ENCODE data around the gene TASL.
"Not testable (repeated sequence)": the region's sequence is repeated elsewhere in the genome, so short reads cannot be mapped to it uniquely, and the experiment has no call there.

TASL gene

DNA sequence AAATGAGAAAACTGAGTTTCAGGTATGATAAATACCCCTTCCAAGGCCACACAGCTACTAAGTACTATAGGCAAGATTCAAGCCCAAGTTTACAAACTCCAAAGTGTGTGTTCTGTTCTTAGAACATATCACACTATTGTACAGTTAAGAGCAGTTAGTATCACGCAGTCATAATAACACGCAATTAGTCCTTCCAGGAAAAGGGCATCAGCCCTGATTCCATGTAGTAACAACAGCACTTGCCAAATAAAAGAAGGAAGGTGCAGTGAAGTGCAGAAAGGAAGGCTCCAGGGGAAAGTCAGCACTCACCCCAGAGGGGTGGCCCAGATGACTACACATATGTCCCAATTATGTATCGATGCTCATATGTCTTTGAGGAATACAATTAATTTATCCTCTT is 4.4 kb downstream of the TASL start:
- DNase-seq, result no peak

DNA sequence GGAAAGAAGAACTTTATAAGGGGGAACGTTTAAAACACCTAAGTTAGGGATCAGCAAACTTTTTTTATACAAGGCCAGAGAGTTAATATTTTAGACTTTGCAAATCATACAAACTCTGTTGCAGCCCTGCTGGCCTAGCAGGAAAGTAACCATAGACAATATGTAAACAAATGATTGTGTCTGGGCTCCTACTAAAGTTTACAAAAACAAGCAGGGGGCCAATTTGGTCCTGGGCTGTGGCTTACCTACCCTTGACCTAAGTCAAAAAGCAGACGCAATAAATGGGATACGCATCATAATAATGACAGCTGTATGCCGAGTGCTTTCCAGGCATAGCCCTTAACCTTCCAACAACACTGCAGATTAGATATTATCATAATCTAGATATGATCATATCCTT is 4.9 kb downstream of the TASL start:
- DNase-seq, result no peak

DNA sequence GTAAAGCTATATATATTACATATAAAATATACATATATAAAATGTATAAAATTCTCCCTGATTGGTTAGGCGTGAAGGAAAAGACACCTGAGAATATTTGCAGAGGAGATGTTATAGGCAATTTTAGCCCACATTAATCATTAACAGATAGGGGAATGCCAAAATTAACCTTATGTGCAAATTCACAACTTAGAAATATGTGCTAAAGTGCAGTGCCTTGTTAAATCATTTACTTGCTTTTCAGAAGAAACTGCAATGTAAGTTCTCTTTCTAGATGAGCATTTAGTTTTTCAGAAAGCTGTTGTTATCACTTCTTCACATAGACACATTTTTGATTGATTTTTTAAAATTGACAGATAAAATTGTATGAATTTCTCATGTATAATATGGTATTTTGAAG is 5.6 kb downstream of the TASL start:
- no peak for DNase-seq

DNA sequence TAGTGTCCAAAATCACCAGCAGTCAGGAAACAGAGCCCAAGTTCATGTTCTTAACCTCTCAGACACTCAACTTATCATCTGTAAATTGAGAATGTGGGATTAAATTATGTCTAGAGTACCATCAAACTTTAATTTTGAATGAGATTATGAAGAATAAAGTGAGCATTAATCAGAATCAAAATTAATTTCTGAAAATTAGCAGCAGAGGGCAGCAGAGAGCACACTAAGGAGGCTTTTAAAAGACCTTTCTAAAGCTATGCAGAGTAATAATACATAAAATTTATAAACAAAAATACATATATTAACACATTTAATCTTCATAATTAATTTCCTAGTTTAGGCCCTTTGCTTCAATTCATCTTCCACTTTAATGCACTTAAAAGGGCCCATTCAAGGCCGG is 7.1 kb downstream of the TASL start:
- no peak for DNase-seq

DNA sequence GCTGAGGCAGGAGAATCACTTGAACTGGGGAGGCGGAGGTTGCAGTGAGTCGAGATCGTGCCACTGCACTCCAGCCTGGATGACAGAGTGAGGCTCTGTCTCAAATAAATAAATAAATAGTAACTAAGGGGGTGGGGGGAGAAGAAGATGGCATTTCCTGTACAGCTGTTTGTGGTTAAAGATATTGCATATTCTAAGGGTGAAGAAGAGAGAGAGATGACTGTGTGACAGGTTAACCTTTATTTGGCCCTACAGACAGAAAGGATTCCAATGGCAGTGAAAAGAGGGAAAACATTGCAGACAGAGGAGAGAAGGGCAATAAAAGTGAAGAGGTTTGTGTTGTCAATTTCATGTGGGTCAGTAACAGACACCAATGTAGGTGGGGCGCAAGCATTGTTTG is 9.4 kb downstream of the TASL start:
- DNase-seq, result no peak

DNA sequence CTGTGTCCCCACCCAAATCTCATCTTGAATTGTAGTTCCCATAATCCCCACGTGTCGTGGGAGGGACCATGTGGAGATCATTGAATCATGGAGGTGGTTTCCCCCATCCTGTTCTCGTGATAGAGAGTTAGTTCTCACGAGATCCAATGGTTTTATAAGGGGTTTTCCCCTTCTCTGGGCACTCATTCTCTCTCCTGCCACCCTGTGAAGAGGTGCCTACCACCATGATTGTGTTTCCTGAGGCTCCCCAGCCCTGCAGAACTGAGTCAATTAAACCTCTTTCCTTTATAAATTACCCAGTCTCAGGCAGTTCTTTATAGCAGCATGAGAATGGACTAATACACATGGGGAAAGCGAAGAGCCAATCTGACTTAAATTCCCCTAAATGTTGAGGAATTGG is 14.5 kb downstream of the TASL start:
- DNase-seq, result not testable (repeated sequence)

DNA sequence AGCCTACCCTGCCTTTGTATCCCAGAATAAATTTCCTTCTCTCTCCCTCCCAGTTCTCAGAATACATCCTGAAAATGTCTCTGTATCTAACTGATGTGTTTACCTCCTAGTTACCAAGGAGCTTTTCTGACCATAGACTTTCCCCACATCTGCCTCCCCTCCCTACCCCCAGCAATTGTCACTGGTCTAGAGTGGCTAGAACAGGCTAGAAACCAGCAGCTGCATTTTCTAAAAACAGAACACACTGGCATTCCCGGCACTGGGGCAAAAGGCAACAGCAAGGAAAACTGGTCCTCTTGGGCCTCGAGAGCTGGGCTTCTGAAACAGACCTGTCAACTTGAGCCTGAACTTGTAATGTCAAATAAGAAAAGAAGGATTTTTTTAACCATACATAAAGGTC is 16.4 kb downstream of the TASL start:
- DNase-seq, result no peak

DNA sequence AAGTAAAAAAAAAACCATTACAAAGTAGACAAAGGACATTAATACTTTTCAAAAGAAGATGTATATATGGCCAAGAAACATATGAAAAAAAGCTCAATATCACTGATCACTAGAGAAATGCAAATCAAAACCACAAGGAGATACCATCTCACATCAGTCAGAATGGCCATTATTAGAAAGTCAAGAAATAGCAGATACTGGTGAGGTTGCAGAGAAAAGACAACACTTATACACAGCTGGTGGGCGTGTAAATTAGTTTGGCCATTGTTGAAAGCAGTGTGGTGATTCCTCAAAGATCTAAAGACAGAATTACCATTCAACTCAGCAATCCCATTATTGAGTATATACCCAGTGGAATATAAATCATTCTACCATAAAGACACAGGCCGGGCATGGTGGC is 39.3 kb downstream of the TASL start:
- no peak for DNase-seq

DNA sequence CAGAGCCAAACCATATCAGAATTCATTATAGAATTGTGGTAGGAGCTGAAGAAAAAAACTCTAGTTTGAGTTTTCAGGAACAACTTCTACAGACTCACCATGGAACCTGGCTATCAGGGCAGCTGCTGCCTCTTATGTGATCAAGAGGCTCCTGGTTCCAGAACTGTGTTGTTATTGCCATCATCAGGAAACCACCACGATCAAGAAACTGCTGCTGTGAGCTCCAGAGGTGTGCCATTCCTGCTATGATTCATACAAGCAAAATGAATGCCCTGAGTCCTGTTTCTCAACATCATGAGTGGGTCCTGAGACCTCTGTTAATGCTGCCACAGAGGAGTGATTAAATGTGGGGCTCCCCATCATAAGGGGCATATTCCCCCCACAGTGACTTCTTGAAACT is 43.7 kb downstream of the TASL start:
- DNase-seq, result no peak

DNA sequence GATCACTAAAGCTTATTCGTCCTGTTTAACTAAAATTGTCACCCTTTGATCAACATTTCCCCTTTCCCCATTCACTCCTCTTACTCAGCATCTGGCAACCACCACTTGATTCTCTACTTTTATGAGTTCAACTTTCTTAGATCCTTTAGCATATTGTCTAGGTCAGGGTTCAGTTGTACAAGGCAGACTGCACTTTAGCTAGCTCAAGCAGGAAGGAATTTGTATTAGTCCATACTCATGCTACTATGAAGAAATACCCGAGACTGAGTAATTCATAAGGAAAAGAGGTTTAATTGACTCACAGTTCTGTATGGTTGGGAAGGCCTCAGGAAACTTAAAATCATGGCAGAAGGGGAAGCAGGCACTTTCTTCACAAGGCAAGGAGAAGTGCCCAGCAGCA is 44.3 kb downstream of the TASL start:
- no peak for DNase-seq

DNA sequence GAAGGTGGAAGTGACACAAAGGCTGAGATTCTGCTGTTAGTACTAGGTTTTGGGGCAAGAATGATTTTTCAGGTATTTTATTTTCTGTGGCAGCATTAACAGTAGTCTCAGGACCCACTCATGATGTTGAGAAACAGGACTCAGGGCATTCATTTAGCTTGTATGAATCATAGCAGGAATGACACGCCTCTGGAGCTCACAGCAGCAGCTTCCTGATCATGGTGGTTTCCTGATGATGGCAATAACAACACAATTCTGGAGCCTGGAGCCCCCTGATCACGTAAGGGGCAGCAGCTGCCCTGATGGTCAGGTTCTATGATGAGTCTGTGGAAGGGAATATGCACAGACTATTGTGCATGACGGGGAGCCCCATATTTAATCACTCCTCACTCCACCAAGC is 47.0 kb downstream of the TASL start:
- DNase-seq, result no peak

DNA sequence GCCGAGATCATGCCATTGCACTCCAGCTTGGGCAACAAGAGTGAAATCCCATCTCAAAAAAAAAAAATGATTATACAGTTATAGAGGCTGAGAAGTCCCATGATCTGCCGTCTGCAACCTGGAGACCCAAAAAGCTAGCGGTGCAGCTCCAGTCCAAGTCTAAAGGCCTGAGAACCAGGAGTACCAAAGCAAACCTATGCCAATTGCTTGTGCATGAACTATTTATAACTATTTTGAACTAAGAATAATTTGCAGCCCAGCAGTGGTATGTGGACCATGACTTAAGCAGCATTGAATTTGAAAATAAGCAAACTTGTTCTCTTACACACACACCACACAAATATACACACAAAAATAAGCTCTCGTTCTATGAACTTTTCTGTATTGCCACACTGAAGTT is 51.8 kb downstream of the TASL start:
- no peak for DNase-seq

DNA sequence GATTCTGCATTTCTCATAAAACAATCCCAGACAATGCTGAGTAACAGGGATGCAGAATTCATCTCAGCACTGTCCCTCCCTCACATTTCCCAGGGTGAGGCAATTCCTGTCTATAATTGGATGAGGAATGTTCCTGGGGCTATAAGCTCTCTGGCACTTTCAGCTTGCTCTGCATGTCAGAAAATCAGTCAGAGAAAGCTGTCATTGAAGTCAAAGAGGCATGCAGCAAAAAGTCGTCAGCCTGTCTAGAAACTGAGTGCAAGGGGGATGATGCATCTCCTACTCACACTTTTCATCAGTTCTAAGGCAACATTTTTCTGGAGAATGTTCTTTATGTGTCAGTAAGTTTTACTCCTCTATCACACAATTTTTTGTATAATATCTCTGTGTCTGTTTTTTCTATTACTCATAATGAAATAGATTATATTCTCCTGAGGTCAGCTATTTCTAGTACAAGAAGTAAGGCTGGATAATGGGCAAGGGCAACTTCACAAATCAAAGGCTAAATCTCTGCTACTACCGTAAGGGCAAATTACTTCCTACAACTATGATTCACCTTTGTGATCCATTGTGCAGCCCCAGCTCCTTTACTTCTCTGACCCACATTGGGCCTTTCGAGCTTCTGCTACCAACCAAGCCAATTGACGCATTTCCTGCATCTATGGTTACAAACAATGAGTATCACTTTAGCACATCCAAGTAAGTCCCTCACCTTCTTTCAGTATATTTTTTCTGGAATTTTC is 56.0 kb downstream of the TASL start:
- DNase-seq, result no peak

DNA sequence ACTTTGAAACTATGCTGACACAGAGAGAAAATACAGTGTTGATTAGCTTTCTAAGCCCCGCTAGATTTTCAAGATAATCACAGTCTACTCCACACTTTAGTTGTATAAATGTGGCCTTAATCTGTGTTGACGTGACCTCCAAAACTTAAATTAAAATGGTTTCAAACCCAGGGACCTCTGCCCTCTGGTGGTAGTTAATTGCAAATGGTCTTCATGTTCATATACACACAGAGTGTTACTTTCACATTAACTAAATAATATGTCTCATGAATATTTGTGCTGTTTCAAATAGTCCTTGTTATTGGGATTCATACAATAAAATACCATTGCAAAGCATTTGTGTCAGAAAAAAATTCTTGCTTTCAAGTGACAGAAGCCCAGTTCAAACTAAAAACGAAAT is 64.3 kb downstream of the TASL start:
- no peak for DNase-seq
